GM19035 (cell line): ENCODE results near the gene KDM3B.
A peak's percentile ranks its signal among the peaks of the same experiment; 100 is the strongest.
"Not testable (repeated sequence)": the region's sequence is repeated elsewhere in the genome, so short reads cannot be mapped to it uniquely, and the experiment has no call there.

Experiments
- ATAC-seq: cut with Tn5 transposase; IDR thresholded peaks from one replicate; pipeline ENCODE4 v1.9.1; 2021; ENCODE audit not compliant: unreplicated experiment

Gene KDM3B

DNA sequence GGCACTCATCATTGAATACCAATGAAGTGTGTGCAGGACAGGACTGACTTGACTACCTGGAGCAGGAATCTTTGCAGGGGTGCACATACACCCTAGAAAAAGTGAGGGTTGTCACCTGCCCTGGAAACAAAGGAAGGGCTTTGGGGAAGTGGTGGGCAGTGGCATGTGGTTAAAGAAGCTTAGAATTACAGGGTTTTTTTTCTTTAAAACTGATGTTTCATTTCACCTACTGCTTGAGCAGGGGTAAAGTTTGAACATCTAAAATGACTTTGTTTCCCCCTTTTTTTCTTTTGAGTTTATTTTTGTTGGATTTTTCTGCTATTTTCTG, 2.0 kb upstream of the KDM3B start:
- no peak for ATAC-seq

DNA sequence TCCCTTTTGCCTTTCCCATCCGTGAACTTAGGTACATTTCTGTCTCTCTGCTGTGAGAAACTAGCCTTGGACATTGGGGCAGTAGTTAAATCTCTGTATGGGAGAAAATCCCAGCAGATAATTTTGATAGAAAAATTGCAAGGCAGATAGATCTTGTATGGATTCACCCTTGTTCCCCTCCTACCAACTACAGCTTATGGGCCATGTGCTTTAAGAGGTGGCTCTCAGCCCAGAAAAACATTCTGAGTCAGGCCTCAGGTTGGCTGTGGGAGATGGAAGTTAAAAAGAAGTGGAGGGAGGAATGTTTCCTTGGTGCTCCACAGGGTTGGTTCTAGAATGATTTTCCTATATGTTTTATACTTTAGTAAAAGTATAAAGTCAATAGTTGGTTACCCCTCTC, 1.4 kb upstream of the KDM3B start:
- no peak for ATAC-seq

DNA sequence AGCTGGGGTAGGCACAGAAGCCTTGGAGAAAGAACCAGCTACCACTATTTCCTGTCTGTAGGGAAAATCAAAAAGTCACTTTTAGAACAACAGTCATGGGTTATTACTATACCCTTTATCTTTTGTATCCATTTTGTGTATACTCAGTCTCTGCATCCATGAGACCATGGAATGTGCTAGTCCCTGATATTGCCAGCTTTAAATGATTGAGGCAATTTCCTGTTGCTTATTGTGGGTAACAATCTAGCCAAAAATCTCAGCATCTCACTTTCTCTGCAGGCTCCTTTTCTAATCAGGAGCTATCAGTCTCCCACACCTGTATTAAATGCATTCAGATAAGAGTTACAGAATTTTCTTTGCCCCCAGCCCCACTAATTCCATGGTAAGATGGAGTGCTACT, 968 bp upstream of the KDM3B start:
- no peak for ATAC-seq

DNA sequence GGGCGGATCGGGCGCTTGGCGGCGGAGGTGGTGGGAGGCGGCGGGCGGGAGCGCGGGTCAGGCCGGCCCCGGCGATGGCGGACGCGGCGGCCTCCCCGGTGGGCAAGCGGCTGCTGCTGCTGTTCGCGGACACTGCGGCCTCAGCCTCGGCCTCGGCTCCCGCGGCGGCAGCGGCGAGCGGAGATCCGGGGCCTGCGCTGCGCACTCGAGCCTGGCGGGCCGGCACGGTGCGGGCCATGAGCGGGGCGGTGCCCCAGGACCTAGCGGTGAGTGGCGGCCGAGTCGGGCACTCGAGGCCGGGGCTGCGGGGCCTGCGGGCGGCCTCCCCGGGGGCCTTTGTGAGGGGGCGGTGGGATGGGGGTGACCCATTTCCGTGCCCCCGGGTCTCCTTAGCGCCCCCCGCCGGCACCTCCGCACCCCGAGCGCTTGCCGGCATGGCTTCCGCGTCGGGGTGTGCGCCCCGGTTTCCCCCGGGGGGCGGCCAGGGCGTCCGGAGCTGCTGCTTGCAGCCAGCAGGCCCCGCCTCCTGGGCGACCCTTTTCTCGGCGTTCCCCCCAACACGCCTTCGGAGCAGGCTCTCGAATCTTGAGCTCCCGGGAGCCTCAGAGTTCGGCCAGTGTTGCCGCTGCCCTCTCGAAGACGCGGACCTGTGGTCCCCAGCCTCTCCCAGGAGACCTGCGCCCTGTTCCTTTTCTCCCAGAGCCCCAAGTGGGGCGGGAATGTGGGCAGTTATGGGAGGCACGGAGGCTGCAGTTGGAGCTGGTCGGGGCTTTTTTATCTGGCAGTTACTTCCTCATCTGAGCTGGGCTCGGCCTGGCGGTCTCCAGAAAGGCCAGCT, 456 bp downstream of the KDM3B start:
- ATAC-seq, result peak; percentile 41

DNA sequence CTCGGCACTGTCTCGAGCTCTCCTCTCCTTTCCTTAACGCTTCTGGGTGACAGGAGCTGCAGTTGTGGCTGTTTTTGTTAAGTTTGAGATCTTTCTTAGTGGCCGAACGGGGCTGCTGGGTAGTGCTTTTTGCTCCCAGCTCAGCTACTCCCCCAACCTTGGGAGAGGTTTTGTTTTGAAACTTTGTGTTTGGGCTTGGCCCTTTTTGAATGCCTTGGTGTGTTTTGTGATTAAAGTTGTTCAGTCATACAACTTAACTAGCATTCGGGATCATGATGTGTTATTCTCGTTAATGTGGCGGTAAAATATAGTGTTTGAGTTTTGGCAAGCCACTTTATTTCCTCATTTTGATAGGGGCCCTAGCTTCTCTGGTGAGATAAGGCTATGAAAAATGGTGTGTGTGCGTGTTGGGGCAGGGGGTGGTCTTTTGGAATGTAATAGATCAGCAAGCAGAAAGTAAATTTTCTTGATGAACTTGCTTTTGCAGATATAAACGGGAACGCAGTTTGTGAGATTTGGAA, 1.1 kb downstream of the KDM3B start:
- no peak for ATAC-seq

DNA sequence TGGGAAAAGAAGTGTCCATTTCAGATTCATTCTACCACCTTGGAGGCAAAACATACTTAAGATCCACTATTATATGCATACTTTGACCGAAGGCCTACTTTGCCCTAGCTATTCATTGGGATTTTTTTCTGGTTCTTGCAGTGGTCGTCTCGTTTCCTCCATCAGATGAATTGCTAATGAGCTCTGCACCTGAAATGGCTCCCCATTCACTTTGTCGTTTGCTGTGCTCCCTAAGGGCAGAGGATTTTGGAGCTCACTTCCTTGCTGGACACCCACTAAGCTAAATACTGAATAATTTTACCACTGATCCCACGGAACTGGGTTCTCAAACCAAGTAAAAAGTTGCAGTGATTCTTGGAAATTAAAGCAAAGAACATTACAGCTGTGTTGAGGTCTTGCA, 1.9 kb downstream of the KDM3B start:
- no peak for ATAC-seq

DNA sequence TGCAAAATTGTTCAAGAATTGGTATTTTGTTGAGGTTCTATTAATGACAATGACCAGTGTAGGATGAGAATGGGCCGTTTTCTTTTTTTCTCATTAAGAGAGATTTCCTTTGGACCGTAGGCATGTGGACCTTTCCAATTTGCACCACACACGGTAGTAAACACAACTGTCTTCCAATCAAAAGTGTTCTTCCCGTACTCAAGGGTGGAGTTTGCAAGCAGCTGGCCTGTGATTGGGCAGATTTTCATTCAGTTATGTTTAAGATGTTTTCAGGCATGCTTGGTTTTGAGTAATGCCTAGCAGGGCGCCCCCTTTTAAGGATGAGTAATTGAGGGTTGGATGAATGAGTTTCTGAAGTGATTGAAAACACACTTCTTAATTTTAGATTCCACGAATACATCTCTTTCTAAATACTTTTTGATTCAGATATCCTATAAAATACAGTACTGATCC, 2.5 kb downstream of the KDM3B start:
- no peak for ATAC-seq

DNA sequence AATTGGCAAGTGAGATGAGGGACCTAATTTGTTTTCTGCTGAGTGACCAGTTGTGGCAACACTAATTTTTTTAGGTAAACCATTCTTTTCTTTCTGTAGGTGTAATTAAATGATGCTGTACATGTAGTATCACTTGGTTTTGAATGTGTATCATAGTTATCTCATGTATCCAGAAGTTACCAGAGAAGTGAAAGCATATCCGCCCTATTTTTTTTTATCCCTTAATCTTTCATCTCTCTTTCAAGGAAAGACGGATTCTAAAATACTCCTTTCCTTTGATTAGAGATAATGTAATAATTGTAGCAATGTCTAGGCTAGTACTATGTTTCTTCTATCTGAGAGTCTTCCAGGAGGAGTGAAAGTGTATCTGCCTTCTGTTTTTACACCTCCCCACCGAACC, 7.1 kb downstream of the KDM3B start:
- ATAC-seq, result no peak

DNA sequence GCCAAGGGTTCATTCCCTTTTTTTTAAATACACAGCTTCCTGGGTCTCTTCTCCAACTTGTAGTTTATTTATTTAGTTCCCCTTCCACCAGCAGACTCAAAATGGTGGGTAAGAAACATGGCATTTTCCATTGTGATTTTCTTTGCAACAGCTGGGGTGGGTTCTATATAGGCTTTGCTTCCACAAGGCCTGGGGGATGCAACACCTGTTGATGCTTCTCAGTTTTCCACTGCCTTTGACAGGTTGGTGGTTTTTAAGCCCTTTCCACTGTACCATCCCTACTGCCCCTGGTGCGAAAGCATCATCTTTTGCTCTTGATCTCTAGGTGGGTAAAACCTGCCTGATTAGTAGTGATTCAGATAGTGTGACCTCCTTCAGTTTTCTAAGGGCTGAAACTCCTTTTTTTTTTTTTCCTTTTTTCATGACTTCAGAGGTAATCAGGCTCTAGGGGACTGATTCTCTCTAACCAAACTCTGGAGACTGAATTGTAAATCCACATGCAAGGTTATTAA, 8.5 kb downstream of the KDM3B start:
- no peak for ATAC-seq

DNA sequence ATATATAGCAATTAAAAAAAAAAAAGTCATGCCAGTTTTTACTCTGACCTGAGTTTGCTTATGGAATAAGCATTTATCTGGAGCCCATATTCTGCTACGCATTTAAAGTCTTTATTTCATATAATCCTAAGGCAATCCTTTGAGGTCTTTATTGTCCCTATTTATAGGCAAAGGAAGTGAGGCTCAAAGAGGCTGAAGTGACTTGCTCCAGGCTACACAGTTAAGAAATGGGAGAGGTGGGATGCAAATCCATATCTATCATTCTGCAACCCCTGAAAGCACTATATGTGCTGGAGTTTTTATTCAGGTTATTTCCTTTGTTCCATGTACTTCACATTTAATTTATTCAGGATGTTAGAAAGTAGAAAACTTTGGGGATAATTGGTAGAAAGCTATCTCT, 12.1 kb downstream of the KDM3B start:
- ATAC-seq, result no peak

DNA sequence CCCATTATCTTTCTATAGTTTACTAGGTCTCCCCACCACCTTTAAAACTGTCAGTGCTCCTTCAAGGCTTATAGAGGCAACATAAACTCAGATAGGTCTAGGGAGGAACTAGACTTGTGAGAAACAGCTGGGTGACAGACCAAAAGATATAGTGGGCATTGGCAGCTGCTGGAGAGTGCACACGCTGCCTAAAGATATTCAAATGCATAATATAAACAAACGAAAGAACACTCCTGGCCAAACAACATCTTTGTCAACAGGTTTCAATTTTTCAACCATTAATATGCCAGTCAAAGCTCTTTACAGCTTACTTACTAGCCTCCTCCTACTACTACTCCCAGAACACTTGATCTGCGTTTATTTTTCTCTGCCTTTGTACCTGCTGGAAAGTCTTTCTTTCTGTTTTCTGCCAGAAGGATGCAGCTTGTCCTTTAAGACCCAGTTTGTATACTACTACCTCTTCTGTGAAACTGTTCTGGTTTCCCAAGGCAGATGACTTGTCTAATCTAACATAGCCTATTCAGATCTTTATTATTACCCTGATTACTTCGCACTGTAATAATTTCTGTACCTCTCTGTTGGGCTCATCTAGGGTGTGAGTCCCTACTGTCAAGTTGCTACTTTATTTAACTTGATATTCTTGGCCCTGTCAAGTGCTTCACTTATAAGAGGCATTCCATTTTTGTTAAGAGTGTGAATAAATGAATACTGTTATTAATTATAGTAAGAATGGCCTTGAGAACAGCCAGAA, 14.3 kb downstream of the KDM3B start:
- no peak for ATAC-seq

DNA sequence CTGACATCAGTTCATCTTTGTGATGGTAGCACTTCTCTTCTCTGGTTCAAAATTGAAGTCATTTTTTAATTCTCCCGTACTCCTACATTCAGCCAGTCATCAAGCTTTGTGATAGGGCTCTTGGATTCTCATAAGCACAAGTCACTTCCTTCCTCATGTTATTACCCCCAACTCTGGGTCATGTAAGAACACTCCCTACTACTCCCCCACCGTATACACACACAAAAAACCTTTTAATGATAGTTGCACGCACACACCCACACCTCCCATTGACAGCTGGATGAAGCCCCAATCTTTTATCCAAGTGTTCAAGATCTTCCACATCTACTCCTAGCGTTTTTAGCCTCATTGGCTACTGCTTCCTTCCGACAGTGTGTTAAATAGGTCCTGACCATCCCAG, 16.8 kb downstream of the KDM3B start:
- ATAC-seq, result no peak

DNA sequence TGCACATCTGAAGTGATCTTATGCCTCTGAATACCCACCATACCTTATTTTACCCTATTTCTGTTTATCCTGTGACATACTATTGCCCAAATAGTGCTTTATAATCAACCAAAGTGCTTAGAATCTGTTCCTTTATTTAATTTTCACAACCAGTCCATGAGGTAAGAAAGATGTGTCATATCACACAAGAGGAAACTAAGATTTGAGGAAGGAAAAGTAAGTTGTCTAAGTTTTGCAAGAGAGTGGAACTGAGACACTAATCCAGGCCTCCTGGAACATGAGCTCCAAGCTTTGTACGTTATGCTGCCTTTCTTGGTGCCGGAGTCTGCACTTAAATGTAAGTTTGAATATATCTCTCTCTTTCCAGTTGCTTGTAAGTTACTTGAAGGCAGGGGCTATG, 17.2 kb downstream of the KDM3B start:
- ATAC-seq, result no peak

DNA sequence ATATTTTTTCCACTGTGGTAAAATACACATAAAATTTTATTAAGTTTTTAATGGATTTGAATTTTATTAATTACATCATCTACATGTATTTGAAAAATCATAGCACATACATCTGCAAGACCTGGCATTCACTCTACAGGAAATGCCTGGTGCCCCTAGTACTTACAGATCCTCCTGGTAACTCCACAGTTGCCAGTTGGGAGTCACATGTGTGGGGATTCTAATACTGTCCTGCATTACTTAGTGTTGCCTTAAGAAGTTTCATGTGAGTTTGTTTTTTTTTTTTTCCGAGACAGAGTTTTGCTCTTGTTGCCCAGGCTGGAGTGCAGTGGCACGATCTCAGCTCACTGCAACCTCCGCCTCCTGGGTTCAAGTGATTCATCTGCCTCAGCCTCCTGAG, 18.1 kb downstream of the KDM3B start:
- no peak for ATAC-seq

DNA sequence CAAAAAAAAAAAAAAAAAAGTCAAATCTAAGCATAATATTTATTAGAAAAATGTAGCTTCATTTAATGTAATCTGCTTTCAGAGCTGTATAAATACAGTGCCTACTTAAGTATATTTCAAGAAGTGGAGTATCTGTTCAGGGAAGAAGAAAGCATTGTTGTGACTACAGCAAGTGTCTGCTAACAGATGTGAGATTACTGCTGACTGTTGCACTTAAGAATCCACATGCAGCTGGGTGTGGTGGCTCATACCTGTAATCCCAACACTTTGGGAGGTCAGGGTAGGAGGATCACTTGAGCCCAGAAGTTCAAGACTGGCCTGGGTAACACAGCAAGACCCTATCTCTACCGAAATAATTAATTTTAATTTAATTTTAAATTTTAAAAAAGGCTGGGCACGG, 19.0 kb downstream of the KDM3B start:
- no peak for ATAC-seq

DNA sequence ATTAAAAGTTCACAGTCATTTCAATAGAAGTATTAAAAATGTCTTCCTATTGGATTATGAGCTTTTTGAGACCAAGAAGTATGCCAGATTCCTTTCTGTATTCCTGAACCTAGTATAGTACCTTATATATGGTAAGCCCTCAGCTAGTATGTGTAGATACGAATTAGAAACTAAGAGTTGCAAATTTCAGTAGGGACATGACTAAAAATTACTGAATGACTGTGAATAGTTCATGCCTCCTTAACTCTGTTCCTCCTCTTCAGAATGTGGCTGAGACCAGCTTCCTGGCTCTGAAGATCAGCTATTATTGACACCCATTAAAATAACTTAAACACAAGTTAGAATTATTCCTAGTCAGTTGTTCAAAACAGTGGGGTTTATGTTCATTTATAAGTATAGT, 19.7 kb downstream of the KDM3B start:
- ATAC-seq, result peak; percentile 69

DNA sequence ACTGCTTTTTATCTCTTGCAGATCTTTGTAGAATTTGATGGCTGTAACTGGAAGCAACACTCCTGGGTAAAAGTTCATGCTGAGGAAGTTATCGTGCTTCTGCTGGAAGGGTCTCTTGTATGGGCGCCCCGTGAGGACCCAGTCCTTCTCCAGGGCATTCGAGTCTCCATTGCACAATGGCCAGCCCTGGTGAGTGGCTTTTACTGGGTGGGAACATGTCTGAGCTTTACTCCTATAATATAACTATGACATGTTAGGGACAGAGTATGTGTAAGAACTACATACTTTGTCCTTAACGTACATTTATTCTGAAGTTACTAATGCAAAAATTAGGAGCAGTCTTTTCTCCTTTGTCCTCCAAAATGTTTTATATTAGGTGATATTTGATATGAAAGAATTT, 20.2 kb downstream of the KDM3B start:
- ATAC-seq, result no peak

DNA sequence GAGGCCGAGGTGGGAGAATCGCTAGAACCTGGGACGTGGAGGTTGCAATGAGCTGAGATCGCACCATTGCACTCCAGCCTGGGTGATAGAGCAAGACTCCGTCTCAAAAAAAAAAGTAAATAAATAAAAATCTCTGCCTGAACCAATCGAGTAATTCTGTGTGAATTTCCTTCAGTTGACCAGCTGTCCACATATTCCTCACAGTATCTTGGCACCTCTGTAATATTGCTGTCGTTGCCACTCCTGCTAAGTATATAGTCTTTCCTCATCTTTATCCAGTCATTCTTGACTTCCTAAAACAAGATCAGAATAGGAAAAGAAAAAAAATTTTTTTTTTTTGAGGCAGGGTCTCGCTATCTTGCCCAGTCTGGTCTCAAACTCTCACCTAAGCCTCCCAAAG, 29.9 kb downstream of the KDM3B start:
- no peak for ATAC-seq

DNA sequence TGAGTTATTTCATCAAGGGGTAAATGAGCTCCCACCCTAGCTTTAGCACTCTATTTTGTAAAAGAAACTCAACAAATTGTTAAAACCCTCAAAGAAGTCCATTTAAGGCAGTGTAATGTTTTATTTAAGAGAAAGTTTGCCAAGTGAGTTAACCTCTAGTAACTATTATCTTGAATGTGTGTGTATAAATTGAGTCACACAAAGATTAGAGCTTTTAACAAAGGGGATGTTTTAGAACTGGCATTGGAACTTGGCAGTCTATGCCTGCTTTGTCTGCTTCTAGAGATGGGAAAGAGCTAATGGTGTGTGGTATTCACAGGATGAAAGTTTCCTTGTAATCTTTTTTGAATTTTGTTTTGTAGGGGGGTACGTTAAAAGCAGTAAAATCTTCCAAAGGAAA, 33.2 kb downstream of the KDM3B start:
- ATAC-seq, result no peak

DNA sequence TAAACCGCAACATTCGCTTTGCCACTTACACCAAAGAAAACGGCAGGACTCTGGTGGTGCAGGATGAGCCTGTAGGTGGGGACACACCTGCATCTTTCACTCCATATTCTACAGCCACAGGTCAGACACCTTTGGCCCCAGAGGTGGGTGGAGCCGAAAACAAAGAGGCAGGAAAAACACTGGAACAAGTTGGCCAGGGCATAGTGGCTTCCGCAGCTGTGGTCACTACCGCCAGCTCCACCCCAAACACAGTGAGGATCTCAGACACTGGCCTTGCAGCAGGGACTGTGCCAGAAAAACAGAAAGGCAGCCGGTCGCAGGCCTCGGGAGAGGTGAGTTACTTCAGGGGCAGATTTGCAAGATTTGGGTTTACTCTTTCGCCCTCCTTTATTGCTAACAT, 33.8 kb downstream of the KDM3B start:
- no peak for ATAC-seq

DNA sequence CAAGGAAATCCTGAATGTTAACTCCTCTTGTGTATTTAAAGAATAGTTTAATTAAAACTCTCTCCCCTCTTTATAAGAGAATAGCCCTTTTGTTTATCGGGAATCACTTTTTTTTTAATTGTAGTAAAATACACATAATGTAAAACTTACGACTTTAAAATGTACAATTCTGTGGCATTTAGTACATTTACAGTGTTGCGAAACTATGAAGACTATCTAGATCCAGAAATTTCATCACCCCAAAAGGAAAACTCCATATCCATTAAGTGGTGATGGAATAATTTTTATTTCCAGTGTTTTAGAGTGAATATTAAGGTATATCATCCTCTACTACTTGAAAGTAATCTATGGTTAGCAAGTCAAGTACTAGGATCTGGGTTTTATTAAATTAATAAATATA, 36.8 kb downstream of the KDM3B start:
- ATAC-seq, result no peak

DNA sequence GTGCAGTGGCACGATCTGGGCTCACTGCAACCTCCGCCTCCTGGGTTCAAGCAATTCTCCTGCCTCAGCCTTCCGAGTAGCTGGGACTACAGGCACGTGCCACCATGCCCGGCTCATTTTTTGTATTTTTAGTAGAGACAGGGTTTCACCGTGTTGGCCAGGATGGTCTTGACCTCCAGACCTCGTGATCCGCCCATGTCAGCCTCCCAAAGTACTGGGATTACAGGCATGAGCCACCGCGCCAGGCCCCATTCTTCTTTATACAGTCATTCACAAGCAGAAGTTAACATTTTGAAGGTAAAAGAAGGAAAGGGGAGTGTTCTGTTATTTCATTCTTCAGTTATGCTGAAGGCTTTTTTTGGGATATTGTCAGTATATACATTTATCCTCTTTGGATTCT, 37.4 kb downstream of the KDM3B start:
- not testable (repeated sequence) for ATAC-seq
